GM12892 (cell line): ENCODE data around the gene SPRR1A.

Source experiments
- POLR2A ChIP-seq: IDR thresholded peaks from 2 replicates; pipeline ENCODE4 v1.6.1; 2011; ENCODE audit warnings: low read depth, low read length, control low read depth
- POLR2AphosphoS5 ChIP-seq: IDR thresholded peaks from 2 replicates; pipeline ENCODE4 v1.6.1; 2011; ENCODE audit warnings: low read depth, low read length, control low read depth

GRCh38 chr1:152962876-152963415 lies 20.9 kb upstream of the SPRR1A start:
- TF ChIP-seq POLR2A (no peak), POLR2AphosphoS5 (no peak)
